Liver (tissue), 9 donors: ENCODE measurements around the gene TBC1D9. TPM values are rescaled to one million over a fixed set of nuclear protein-coding genes. Genes with fewer than 3 reads are reported as not detected.

ENCODE experiments used
- DNase-seq: peaks from one replicate; pipeline ENCODE4 v3.0.0-alpha.2; 2017; ENCODE audit warnings: low spot score
- H3K27ac ChIP-seq, 2 donors: one replicate each; pipeline ENCODE4 v1.7.0; 2013; ENCODE audit warnings: inconsistent platforms in 2 of 2, low read length in 2 of 2, control low read depth in 1 of 2, low read depth in 1 of 2, mild to moderate bottlenecking in 1 of 2
- H3K27me3 ChIP-seq, 4 donors: one replicate each; pipeline versions ENCODE4 v1.6.1 to v1.7.0; 2013; ENCODE audit warnings: low read length in 3 of 4, inconsistent platforms in 1 of 4, mild to moderate bottlenecking in 1 of 4, moderate library complexity in 1 of 4; ENCODE audit not compliant: control insufficient read depth in 4 of 4, insufficient read depth in 4 of 4
- H3K36me3 ChIP-seq, 4 donors: one replicate each; pipeline versions ENCODE4 v1.6.1 to v1.7.0; 2013; ENCODE audit warnings: low read length in 3 of 4, mild to moderate bottlenecking in 3 of 4, low read depth in 1 of 4, moderate library complexity in 1 of 4; ENCODE audit not compliant: control insufficient read depth in 4 of 4, insufficient read depth in 3 of 4
- H3K4me1 ChIP-seq, 4 donors: one replicate each; pipeline versions ENCODE4 v1.6.1 to v1.7.0; 2013; ENCODE audit warnings: low read length in 3 of 4, mild to moderate bottlenecking in 3 of 4, moderate library complexity in 1 of 4; ENCODE audit not compliant: control insufficient read depth in 4 of 4, insufficient read depth in 4 of 4
- H3K4me3 ChIP-seq, 3 donors: one replicate each; pipeline versions ENCODE4 v1.6.1 to v1.7.0; 2013; ENCODE audit warnings: low read length in 3 of 3, control low read depth in 1 of 3, low read depth in 1 of 3, mild to moderate bottlenecking in 1 of 3
- H3K9ac ChIP-seq, 2 donors: one replicate each; pipeline ENCODE4 v1.7.0; 2013; ENCODE audit warnings: low read length in 2 of 2, mild to moderate bottlenecking in 2 of 2, moderate library complexity in 2 of 2, control low read depth in 1 of 2, low read depth in 1 of 2
- H3K9me3 ChIP-seq, 4 donors: one replicate each; pipeline versions ENCODE4 v1.6.1 to v1.7.0; 2013; ENCODE audit warnings: low read length in 3 of 4; ENCODE audit not compliant: control insufficient read depth in 4 of 4
- FOXA1 ChIP-seq: IDR thresholded peaks from 2 replicates; pipeline ENCODE4 v1.6.1; 2016; ENCODE audit warnings: antibody characterized with exemption
- FOXA2 ChIP-seq: IDR thresholded peaks from 2 replicates; pipeline ENCODE4 v1.6.1; 2016; ENCODE audit warnings: antibody characterized with exemption
- GABPA ChIP-seq, 2 donors: IDR thresholded peaks in 1 of 2; conservative IDR thresholded peaks in 1 of 2; 2 replicates each; pipeline ENCODE4 v1.6.1; 2016; ENCODE audit warnings: antibody characterized with exemption in 2 of 2, mild to moderate bottlenecking in 1 of 2, moderate library complexity in 1 of 2
- HNF4A ChIP-seq, 2 donors: conservative IDR thresholded peaks; 2 replicates each; pipeline ENCODE4 v1.6.1; 2016; ENCODE audit warnings: antibody characterized with exemption in 2 of 2, mild to moderate bottlenecking in 2 of 2
- JUND ChIP-seq, 2 donors: IDR thresholded peaks; 2 replicates each; pipeline ENCODE4 v1.6.1; 2016; ENCODE audit warnings: antibody characterized with exemption in 2 of 2
- NR2F2 ChIP-seq: IDR thresholded peaks from 2 replicates; pipeline ENCODE4 v1.6.1; 2016; ENCODE audit warnings: antibody characterized with exemption
- RAD21 ChIP-seq, 2 donors: IDR thresholded peaks; 2 replicates each; pipeline ENCODE4 v1.6.1; 2016; ENCODE audit warnings: antibody characterized with exemption in 2 of 2, mild to moderate bottlenecking in 2 of 2
- RXRA ChIP-seq, 2 donors: IDR thresholded peaks; 2 replicates each; pipeline ENCODE4 v1.6.1; 2017 to 2018; ENCODE audit warnings: antibody characterized with exemption in 2 of 2, mild to moderate bottlenecking in 1 of 2
- TAF1 ChIP-seq: conservative IDR thresholded peaks from 2 replicates; pipeline ENCODE4 v1.6.1; 2016; ENCODE audit warnings: antibody characterized with exemption, mild to moderate bottlenecking
- YY1 ChIP-seq: IDR thresholded peaks from 2 replicates; pipeline ENCODE4 v1.6.1; 2016; ENCODE audit warnings: antibody characterized with exemption, mild to moderate bottlenecking
- WGBS: extraction: QIAGEN DNeasy Blood & Tissue Kit; methylation state at CpG from one replicate; pipeline ENCODE4 v1.1.7; 2013; 5-methylcytosine and 5-hydroxymethylcytosine counted together
- polyA plus RNA-seq, 2 donors: library from polyadenylated mRNA; stranded (reverse) in 1 of 2; unstranded in 1 of 2; fragments of 200-250 nt in 1 of 2; fragments of >200 nt in 1 of 2; fragmentation: Nextera tagmentation in 1 of 2; extraction: Ambion mirVana in 1 of 2; gene quantifications; one replicate each; pipeline versions ENCODE4 v1.2.1 to v1.2.3, GENCODE V29; 2013 to 2015
- total RNA-seq, 2 donors: library from RNA; depleted of rRNA; stranded (reverse); fragments of >200 nt; gene quantifications; one replicate each; pipeline ENCODE4 v1.2.3, GENCODE V29; 2014
- TF ChIP-seq, protein P1 (sequence below): fragments of 150-350 bp; IDR thresholded peaks from 2 replicates; pipeline ENCODE4 v1.5.1; 2017; ENCODE audit warnings: improper control_type of control experiment, low read depth, low read length; ENCODE audit not compliant: missing input control
- TF ChIP-seq, protein P2 (sequence below): IDR thresholded peaks from 2 replicates; pipeline ENCODE4 v1.6.1; 2016; ENCODE audit warnings: antibody characterized with exemption
- TF ChIP-seq, protein P3 (sequence below): IDR thresholded peaks from 2 replicates; pipeline ENCODE4 v1.6.1; 2016; ENCODE audit warnings: antibody characterized with exemption
- donor health status: healthy.
- donor health status: healthy.
- donor health status: healthy.
- donor health status: healthy.
- donor health status: healthy.

TBC1D9 gene
- total and polyA plus RNA-seq, 4 donors: 1.4 to 8.5 (median 6.3) TPM

DNA sequence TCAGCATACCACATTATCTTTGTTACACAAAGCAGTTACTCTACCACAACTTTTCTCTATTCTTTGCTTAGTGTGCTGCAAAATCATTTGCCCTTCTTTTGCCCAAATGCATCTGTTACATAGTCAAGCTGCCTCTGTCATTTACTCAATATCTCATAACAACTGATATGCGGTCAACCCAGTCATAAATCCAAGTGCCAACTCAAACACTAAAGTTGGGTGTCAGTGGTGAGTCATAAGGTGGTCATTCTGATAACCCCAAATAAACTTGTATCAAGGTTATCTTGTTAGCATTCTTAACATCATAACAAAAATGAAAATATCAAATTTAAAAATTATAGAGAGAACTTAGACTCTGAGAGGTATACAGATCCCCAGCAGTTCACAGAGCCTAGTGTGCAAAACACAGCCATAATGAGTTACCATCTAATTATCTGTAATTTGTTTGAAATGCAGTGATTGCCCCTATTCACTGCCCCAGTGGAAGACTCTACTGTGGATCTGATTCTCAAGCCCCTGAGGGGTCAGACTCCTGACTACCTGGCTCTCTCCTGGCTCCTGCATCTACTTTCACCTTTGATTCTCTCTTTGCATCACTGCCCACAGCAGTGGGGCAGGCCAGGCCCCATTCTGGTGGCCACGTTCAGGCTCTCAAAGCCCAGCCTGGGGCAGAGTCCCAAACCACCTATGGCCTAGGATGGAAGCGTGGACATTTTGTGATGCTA is 29.2 kb downstream of the TBC1D9 start:
- TF ChIP-seq RAD21 (IDR thresholded peaks at IDR 0.05): no peak
- TF ChIP-seq RXRA (IDR thresholded peaks at IDR 0.05): peak in 1 of 2 donors; percentile 16
- DNase-seq: no peak
- Histone ChIP-seq H3K4me3 (no peak overlapping the region), H3K36me3 (no peaks in the 10 kb centered on the region), H3K9ac (no peak overlapping the region), H3K27me3 (no peaks in the 10 kb centered on the region), H3K27ac (peak overlapping the region in 1 of 2 donors; percentile 16), H3K9me3 (no peaks in the 10 kb centered on the region), H3K4me1 (peaks cover 2 to 9% (median 7%) of the 10 kb centered on the region in 4 donors)
- WGBS: 65% methylated on average over 3 of the region's 3 CpGs

DNA sequence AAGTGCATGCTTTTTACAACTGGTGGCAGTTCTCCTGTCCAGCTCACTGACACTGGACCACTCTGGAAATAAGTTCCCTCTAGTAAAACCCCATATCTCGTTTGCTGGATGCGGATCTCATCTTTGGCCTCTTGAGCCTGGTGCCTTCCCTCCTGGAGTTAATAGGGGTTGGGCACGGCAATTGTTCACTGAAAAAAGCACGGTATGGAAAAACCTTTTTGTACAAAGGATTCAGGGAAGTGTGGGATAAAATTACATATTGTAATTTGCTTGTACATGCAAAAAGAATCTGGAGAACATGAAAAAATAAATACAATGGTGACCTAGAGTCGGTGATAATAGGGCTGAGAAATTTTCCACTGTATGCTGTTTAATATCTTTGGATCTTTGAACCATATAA is 30.6 kb downstream of the TBC1D9 start:
- DNase-seq: no peak
- H3K4me3 ChIP-seq: no peak overlapping the region
- no peak overlapping the region for H3K27ac ChIP-seq
- H3K9ac ChIP-seq: no peak overlapping the region
- TF ChIP-seq JUND (IDR thresholded peaks at IDR 0.05) (no peak), RXRA (IDR thresholded peaks at IDR 0.05) (no peak), YY1 (no peak), HNF4A (conservative IDR thresholded peaks at IDR 0.05) (no peak)
- TF ChIP-seq, protein P1, sequence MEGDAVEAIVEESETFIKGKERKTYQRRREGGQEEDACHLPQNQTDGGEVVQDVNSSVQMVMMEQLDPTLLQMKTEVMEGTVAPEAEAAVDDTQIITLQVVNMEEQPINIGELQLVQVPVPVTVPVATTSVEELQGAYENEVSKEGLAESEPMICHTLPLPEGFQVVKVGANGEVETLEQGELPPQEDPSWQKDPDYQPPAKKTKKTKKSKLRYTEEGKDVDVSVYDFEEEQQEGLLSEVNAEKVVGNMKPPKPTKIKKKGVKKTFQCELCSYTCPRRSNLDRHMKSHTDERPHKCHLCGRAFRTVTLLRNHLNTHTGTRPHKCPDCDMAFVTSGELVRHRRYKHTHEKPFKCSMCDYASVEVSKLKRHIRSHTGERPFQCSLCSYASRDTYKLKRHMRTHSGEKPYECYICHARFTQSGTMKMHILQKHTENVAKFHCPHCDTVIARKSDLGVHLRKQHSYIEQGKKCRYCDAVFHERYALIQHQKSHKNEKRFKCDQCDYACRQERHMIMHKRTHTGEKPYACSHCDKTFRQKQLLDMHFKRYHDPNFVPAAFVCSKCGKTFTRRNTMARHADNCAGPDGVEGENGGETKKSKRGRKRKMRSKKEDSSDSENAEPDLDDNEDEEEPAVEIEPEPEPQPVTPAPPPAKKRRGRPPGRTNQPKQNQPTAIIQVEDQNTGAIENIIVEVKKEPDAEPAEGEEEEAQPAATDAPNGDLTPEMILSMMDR: no peak
- H3K4me1 ChIP-seq: peaks cover 2 to 14% (median 8%) of the 10 kb centered on the region in 4 donors
- no peaks in the 10 kb centered on the region for H3K36me3 ChIP-seq
- 92% methylated on average over 5 of the region's 5 CpGs for WGBS
- no peaks in the 10 kb centered on the region for H3K9me3 ChIP-seq
- H3K27me3 ChIP-seq: no peaks in the 10 kb centered on the region

DNA sequence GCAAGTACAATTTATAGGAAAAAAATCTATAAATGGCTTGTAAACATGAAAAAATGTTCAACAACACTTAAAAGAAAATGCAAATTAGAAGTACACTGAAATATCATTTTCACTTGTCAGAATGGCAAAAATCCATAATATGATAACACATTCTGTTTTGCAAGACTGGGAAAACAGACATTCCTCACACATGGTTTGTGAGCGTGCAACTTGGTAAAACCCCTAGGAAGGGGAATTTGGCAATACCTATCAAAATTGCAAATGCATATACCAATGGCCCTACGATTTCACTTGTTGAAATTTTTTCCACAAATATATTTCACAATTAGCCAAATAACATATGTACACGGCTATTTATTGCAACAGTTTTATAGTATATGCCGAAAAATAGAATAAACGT is 31.4 kb downstream of the TBC1D9 start:
- no peak for TF ChIP-seq HNF4A (conservative IDR thresholded peaks at IDR 0.05)
- TF ChIP-seq, protein P1: no peak
- TF ChIP-seq, protein P2, sequence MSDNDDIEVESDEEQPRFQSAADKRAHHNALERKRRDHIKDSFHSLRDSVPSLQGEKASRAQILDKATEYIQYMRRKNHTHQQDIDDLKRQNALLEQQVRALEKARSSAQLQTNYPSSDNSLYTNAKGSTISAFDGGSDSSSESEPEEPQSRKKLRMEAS: no peak
- TF ChIP-seq FOXA1: no peak
- no peak for TF ChIP-seq GABPA (IDR thresholded peaks at IDR 0.05 in 1 of 2, conservative IDR thresholded peaks at IDR 0.05 in 1 of 2)
- no peak for TF ChIP-seq TAF1
- TF ChIP-seq YY1: no peak
- no peak for TF ChIP-seq NR2F2
- no peak for TF ChIP-seq FOXA2
- TF ChIP-seq, protein P3, sequence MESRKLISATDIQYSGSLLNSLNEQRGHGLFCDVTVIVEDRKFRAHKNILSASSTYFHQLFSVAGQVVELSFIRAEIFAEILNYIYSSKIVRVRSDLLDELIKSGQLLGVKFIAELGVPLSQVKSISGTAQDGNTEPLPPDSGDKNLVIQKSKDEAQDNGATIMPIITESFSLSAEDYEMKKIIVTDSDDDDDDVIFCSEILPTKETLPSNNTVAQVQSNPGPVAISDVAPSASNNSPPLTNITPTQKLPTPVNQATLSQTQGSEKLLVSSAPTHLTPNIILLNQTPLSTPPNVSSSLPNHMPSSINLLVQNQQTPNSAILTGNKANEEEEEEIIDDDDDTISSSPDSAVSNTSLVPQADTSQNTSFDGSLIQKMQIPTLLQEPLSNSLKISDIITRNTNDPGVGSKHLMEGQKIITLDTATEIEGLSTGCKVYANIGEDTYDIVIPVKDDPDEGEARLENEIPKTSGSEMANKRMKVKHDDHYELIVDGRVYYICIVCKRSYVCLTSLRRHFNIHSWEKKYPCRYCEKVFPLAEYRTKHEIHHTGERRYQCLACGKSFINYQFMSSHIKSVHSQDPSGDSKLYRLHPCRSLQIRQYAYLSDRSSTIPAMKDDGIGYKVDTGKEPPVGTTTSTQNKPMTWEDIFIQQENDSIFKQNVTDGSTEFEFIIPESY: no peak
- WGBS: 53% methylated on average over 5 of the region's 5 CpGs

More for the DNA sequence above, 31.4 kb downstream of the TBC1D9 start:
- Histone ChIP-seq H3K36me3 (no peaks in the 10 kb centered on the region), H3K4me1 (peaks cover 2 to 14% (median 8%) of the 10 kb centered on the region in 4 donors), H3K4me3 (no peak overlapping the region), H3K9me3 (no peaks in the 10 kb centered on the region), H3K27me3 (no peaks in the 10 kb centered on the region), H3K9ac (no peak overlapping the region), H3K27ac (no peak overlapping the region)
- DNase-seq: no peak
